OCI-LY7 (cell line): ENCODE measurements around the gene METTL1. TPM values are rescaled to one million over a fixed set of nuclear protein-coding genes. Genes with fewer than 3 reads are reported as not detected.
A peak's percentile ranks its signal among the peaks of the same experiment; 100 is the strongest.
"Not testable (repeated sequence)": the region's sequence is repeated elsewhere in the genome, so short reads cannot be mapped to it uniquely, and the experiment has no call there.

Source experiments
- BruUV-seq: library from RNA; stranded (reverse); fragments of 400-500 nt; replicated peaks from 2 replicates; lab custom pipeline; 2021; lab: Mats Ljungman, UMichigan
- CTCF ChIA-PET: fragments of 300-600 bp; sonication (Branson Sonifier 250); formaldehyde crosslinking; loops from one replicate; lab custom pipeline; 2022; ENCODE audit warnings: antibody characterized with exemption; ENCODE audit not compliant: unreplicated experiment; lab: Charles Lee
- POLR2A ChIA-PET: fragments of 300-600 bp; sonication (Branson Sonifier 250); formaldehyde crosslinking; loops from one replicate; lab custom pipeline; 2022; ENCODE audit warnings: antibody characterized with exemption; lab: Charles Lee
- DNase-seq: peaks from one replicate; pipeline ENCODE4 v3.0.0-alpha.2; 2015; ENCODE audit warnings: low spot score
- H2AFZ ChIP-seq: fragments of 200-600 bp; sonication (generic), shearing (Covaris generic); 2 replicates; pipeline ENCODE4 v1.6.1; 2014; ENCODE audit warnings: mild to moderate bottlenecking, antibody characterized with exemption, low read length, moderate library complexity
- H3K27ac ChIP-seq: fragments of 200-600 bp; sonication (generic); 2 replicates; pipeline ENCODE4 v1.5.1; 2014; ENCODE audit warnings: mixed run types, low read depth, mild to moderate bottlenecking, moderate library complexity, low read length, inconsistent platforms; ENCODE audit not compliant: poor library complexity, severe bottlenecking
- H3K36me3 ChIP-seq: fragments of 200-600 bp; sonication (generic); 2 replicates; pipeline ENCODE4 v1.6.1; 2014; ENCODE audit warnings: mild to moderate bottlenecking, antibody characterized with exemption, low read length, moderate library complexity, mixed read lengths; ENCODE audit not compliant: insufficient read depth
- H3K4me1 ChIP-seq: fragments of 200-600 bp; sonication (generic); 2 replicates; pipeline ENCODE4 v1.5.1; 2014; ENCODE audit warnings: mild to moderate bottlenecking, low read length; ENCODE audit not compliant: insufficient read depth, poor library complexity, severe bottlenecking
- H3K4me2 ChIP-seq: fragments of 200-600 bp; sonication (generic); 2 replicates; pipeline ENCODE4 v1.6.1; 2014; ENCODE audit warnings: mild to moderate bottlenecking, low read length
- H3K4me3 ChIP-seq: fragments of 200-600 bp; sonication (generic); 2 replicates; pipeline ENCODE4 v1.5.1; 2014; ENCODE audit warnings: mild to moderate bottlenecking, low read depth, low read length; ENCODE audit not compliant: poor library complexity, severe bottlenecking
- H3K79me2 ChIP-seq: fragments of 200-600 bp; sonication (generic); 2 replicates; pipeline ENCODE4 v1.6.1; 2016; ENCODE audit warnings: low read depth, mild to moderate bottlenecking, low read length, moderate library complexity, mixed read lengths; ENCODE audit not compliant: insufficient read depth
- H3K9me2 ChIP-seq: fragments of 200-600 bp; sonication (generic); 2 replicates; pipeline ENCODE4 v1.6.1; 2016; ENCODE audit warnings: mild to moderate bottlenecking, low read length, mixed read lengths; ENCODE audit not compliant: insufficient read depth
- H3K9me3 ChIP-seq: fragments of 200-600 bp; sonication (generic); 2 replicates; pipeline ENCODE4 v1.6.1; 2014; ENCODE audit warnings: mild to moderate bottlenecking, mixed run types, low read length, mixed read lengths
- H4K20me1 ChIP-seq: fragments of 200-600 bp; sonication (generic); 2 replicates; pipeline ENCODE4 v1.6.1; 2014; ENCODE audit warnings: mild to moderate bottlenecking, antibody characterized with exemption, low read length, moderate library complexity, mixed read lengths; ENCODE audit not compliant: insufficient read depth
- CTCF ChIP-seq: fragments of 200-600 bp; sonication (generic); conservative IDR thresholded peaks from 2 replicates; pipeline ENCODE4 v1.5.1; 2014; ENCODE audit warnings: mild to moderate bottlenecking, antibody characterized with exemption, low read length, moderate library complexity, mixed read lengths
- EZH2phosphoT487 ChIP-seq: fragments of 200-600 bp; sonication (generic); IDR thresholded peaks from 2 replicates; pipeline ENCODE4 v1.6.1; 2018; ENCODE audit warnings: low read depth, borderline replicate concordance, mild to moderate bottlenecking, mixed run types, antibody characterized with exemption, low read length, moderate library complexity, mixed read lengths
- intact Hi-C: fragments of 100-400 bp; cut with micrococcal nuclease; formaldehyde crosslinking; loops from one replicate; pipeline ENCODE4 v1.10.0; 2022; ENCODE audit not compliant: unreplicated experiment
- total RNA-seq, 2 experiments: library from RNA; depleted of rRNA in 1 of 2; stranded (reverse); fragments of >200 nt in 1 of 2; shearing (Covaris generic) in 1 of 2; gene quantifications; 2 replicates each; pipeline ENCODE4 v1.2.3, GENCODE V29; 2014 to 2022

METTL1 gene
- total RNA-seq, 2 experiments from 2014 or later: 22.2 to 23.6 TPM

GRCh38 chr12:57776247-57776587 lies 4.3 kb upstream of the METTL1 start:
- Histone ChIP-seq H4K20me1 (no peaks in the 10 kb centered on the region), H3K9me2 (no peaks in the 10 kb centered on the region), H3K4me3 (no peak overlapping the region), H3K79me2 (peaks cover 4% of the 10 kb centered on the region; the same call in 1 of the 2 replicates), H3K4me1 (peaks cover 19% of the 10 kb centered on the region), H3K27ac (no peak overlapping the region), H2AFZ (no peak overlapping the region), H3K36me3 (no peaks in the 10 kb centered on the region), H3K9me3 (no peaks in the 10 kb centered on the region), H3K4me2 (no peak overlapping the region)
- ChIA-PET CTCF (no interaction called here), POLR2A (no interaction called here)
- no TSS peak for BruUV-seq
- no peak for DNase-seq
- no peak for TF ChIP-seq EZH2phosphoT487
- TF ChIP-seq CTCF: 0 out of 2 replicates have a peak, but pooled peaks have one; percentile 10
- intact Hi-C loops: no loop called here

DNA sequence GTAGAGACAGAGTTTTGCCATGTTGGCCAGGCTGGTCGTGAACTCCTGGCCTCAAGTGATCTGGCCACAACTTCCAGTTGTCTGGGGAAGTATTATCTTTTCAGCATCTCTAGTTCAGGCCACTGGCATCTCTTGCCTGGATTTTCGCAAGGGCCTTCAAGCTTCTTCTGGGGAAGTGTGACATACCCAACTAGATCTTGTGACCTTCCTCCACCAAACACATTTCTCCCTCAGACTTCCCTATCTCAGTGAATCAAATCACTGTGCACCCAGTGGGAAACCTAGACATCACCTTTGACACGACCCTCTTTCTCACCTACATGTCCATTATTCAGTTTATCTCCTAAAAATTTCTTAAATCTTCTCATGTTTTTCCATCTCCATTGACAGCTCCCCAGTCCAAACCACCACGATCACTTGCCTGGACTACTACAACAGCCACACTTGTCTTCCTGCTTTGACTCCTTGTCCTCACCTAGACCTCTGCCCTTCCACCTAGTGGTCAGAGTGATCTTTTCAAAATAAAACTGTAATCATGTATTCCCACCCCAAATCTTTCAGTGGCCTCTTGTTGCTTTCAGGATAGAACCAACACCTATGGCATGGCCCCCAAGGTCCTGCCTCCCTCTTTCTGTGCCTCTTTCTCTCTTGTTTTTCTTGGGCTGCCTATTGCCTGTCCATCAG lies 3.8 kb upstream of the METTL1 start:
- Histone ChIP-seq H3K4me2 (no peak overlapping the region), H4K20me1 (no peaks in the 10 kb centered on the region), H3K4me3 (no peak overlapping the region), H3K9me2 (no peaks in the 10 kb centered on the region), H3K4me1 (peaks cover 22% of the 10 kb centered on the region), H3K9me3 (no peaks in the 10 kb centered on the region), H3K36me3 (peaks cover 2% of the 10 kb centered on the region; the same call in 1 of the 2 replicates), H3K79me2 (peaks cover 9% of the 10 kb centered on the region; the same call in 1 of the 2 replicates), H2AFZ (no peak overlapping the region), H3K27ac (no peak overlapping the region)
- BruUV-seq: no TSS peak
- intact Hi-C loops: no loop called here
- DNase-seq: peak; percentile 44
- CTCF ChIA-PET: no interaction called here
- POLR2A ChIA-PET: interaction anchor here (0.8 kb wide), 1 partner anchor 19 kb away, joined by 4 read pairs; no protein-coding TSS in a partner anchor
- TF ChIP-seq EZH2phosphoT487 (no peak), CTCF (peak; percentile 67)

DNA sequence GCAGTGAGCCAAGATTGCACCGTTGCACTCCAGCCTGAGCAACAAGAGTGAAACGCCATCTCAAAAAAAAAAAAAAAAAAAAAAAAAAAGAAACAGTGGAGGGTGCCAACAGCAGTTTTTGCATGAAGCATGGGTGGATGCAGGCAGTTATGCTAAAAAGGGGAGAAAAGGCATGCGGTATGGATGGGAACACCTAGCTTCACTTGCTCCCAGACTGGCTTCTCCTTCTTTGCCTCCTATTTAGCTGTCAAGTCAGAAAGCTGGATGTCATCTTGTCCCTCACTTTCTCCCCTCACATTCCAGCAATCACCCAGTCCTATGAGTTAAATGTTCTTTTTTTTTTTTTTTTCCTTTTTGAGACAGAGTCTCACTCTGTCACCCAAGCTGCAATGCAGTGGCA lies 3.1 kb upstream of the METTL1 start:
- H3K4me2 ChIP-seq: no peak overlapping the region
- no peak overlapping the region for H3K4me3 ChIP-seq
- H3K9me2 ChIP-seq: no peaks in the 10 kb centered on the region
- DNase-seq: no peak
- no peaks in the 10 kb centered on the region for H3K9me3 ChIP-seq
- intact Hi-C loops: no loop called here
- H2AFZ ChIP-seq: no peak overlapping the region
- ChIA-PET CTCF (no interaction called here), POLR2A (interaction anchor here (0.8 kb wide), 1 partner anchor 19 kb away, joined by 4 read pairs; no protein-coding TSS in a partner anchor)
- H4K20me1 ChIP-seq: no peaks in the 10 kb centered on the region
- peaks cover 25% of the 10 kb centered on the region for H3K4me1 ChIP-seq
- peaks cover 12% of the 10 kb centered on the region; the same call in 1 of the 2 replicates for H3K79me2 ChIP-seq
- peaks cover 9% of the 10 kb centered on the region; the same call in 1 of the 2 replicates for H3K36me3 ChIP-seq
- TF ChIP-seq EZH2phosphoT487: no peak
- no peak for TF ChIP-seq CTCF
- no peak overlapping the region for H3K27ac ChIP-seq
- no TSS peak for BruUV-seq

DNA sequence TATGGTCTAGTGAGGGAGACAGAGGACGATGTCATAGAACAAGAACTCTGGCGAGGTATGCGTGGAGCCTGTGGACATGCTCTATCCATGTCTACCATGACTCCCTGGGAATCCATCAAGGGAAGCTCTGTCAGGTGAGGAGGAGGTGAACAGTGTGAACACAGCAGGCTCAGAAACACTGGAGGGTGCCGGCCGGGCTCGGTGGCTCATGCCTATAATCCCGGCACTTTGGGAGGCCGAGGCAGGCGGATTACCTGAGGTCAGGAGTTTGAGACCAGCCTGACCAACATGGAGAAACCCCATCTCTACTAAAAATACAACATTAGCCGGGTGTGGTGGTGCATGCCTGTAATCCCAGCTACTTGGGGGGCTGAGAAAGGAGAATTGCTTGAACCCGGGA lies 2.7 kb upstream of the METTL1 start:
- H3K4me3 ChIP-seq, H3K9me3 ChIP-seq, H3K4me2 ChIP-seq, H4K20me1 ChIP-seq, CTCF ChIA-PET, H2AFZ ChIP-seq, intact Hi-C loops, H3K9me2 ChIP-seq, H3K27ac ChIP-seq, DNase-seq, BruUV-seq, POLR2A ChIA-PET: not testable (repeated sequence)
- Histone ChIP-seq H3K79me2 (peaks cover 12% of the 10 kb centered on the region; the same call in 1 of the 2 replicates), H3K36me3 (peaks cover 13% of the 10 kb centered on the region), H3K4me1 (peaks cover 25% of the 10 kb centered on the region)
